KOPT-K1 (cell line): ENCODE measurements around the gene UPK2.

ENCODE experiments used
- H3K27ac ChIP-seq: fragments of 200-600 bp; sonication (generic); 2 replicates; pipeline ENCODE4 v1.5.1; 2016; ENCODE audit warnings: antibody characterized with exemption, mild to moderate bottlenecking, low read depth, low read length; ENCODE audit not compliant: poor library complexity, severe bottlenecking
- H3K36me3 ChIP-seq: fragments of 200-600 bp; sonication (generic); 2 replicates; pipeline ENCODE4 v1.5.1; 2017; ENCODE audit warnings: antibody characterized with exemption, mild to moderate bottlenecking, low read length, moderate library complexity; ENCODE audit not compliant: insufficient read depth
- H3K9me3 ChIP-seq: fragments of 200-600 bp; sonication (generic); 2 replicates; pipeline ENCODE4 v1.5.1; 2017; ENCODE audit warnings: antibody characterized with exemption, low read length, mild to moderate bottlenecking; ENCODE audit not compliant: insufficient read depth, poor library complexity, severe bottlenecking

The UPK2 gene

DNA sequence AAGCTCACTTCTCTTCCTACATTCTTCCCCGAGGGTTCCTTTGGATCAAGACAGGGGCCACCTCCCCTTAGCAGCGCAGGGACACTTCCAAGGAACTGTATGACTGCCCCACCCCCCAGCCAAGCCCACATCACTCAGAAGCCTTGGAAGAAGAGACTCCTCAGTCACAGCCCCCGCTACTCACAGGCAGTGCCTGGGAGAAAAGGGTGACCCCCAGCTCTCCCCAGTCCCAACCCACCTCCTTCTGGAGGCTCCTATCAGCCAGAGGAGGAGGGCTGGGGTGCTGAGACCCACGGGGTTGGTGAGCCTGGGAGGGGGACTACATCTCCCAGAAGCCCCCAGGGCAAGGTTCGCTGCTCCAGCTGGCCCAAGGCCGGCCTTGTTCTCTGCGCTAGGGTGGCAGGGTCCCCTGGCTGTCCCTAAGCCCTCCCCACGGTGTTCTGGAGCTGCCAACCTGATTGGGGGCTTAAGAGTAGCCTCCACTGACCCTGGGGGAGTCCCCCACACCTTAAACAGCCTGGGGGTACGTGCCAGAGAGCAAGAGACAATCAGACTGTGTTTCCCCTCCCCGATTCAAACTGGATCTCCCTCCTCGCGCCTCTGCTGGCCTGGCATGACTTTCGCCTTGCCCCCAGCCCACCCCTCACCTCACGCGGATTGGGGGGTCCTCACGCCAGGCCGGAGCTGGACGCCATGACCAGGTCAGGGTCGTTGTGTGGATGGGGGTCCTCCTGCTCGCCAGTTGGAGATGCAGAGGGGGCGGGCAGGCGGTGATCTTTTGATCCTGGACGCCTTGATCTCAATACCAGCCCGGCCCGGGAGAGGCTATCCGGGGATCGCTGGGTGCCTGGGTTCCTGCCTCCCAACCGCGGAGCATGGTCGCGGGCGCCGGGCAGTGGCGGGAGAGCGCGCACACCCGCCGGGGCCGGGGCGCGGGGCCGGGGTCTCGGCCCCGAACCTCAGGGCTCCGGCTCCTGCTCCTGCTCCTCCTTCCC, 31.2 kb upstream of the UPK2 start:
- H3K36me3 ChIP-seq: no peaks in the 10 kb centered on the region
- H3K27ac ChIP-seq: peak overlapping the region; percentile 61
- H3K9me3 ChIP-seq: no peaks in the 10 kb centered on the region

DNA sequence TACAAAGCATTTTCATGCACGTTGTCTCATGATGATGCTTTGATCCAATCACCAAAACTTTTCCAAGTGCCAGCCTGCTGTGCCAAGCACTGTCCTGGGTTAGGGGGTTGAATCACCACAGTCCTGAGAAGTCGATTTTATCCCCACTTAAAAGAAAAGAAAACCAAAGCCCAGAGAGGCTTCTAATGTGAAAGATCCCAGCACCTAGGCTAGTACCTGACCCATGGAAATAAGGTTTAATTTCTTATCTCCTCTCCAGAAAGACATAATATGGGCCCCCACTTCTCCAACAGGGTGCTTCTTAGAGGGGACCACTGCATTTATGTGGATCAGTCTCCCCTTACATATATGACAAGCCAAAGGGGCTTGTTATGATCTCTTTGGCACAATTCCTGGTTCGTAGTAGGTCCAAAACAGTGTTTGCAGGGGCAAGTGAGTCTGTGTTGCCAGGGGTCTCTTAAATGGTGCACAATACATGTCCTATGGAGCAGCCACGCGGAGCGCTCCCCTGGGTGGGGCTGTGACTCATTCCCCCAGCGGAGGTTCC, 28.5 kb upstream of the UPK2 start:
- Histone ChIP-seq H3K27ac (peak overlapping the region; percentile 69), H3K9me3 (no peaks in the 10 kb centered on the region), H3K36me3 (no peaks in the 10 kb centered on the region)

DNA sequence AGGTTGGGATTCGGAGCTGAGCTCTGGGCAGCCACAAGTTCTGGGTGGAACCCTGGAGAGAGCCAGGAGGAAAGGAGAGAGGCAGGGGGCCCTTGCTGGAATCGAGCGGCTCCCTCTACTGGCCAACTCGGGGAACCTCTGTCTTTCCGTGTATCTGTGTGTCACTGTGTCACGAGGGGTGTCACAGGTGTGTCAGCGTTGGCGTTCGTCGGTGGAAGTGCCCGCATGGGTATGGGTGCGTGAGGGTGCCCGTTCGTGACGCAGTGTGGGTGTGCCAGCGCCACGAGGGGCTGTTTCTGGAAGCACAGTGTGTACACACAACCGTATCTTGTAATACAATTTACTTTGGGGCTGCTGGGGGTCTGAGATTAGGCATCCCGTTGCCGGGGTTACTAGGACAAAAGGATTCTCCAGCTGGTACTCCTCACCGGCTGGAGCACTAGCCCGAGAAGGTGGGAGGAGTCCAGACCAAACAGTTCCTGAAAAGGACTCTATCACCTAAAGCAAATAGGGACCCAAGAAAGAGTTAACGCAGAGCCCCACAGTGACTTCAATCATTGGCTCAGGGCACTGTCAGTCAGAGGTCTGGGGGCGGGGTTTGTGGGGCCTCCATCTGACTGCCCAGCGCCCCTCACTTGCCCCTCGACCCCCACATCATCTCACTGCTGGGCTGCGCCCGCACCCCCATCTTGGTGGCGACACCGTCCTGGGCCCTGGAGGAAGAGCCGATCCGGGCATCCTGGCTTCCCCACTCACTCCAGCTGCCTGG, 27.8 kb upstream of the UPK2 start:
- Histone ChIP-seq H3K27ac (peak overlapping the region; percentile 69), H3K9me3 (no peaks in the 10 kb centered on the region), H3K36me3 (no peaks in the 10 kb centered on the region)

DNA sequence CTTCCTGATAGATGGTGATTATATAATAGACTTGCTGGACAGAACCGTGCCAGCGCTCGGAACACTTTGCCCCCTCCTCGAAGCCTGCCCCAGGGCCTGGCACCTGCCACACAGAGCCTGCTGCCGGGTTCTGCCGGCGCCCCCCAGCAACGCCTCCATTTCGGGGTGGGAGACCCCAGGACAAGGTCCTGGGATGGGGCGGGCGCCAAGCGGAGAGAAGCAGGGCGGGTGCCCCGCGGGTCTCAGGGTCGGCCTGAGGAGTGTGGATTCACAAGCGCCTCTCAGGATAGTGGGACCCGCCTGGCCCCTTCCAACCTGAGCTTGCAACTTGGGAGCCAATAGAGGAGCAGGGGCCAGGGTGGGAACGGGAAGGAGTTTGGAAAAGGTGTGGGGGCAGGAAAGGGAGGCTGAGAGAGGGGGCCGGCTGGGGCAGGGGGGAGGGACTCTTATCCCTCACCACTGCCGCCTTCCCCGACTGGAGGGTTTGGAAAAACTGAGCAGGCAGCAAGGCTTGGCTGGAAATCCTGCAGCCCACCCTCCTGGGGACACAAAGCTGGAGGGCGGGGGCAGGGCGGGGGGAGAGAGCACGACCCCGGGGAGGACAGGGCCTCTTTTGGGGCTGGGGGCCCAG, 27.1 kb upstream of the UPK2 start:
- peak overlapping the region; percentile 69 for H3K27ac ChIP-seq
- no peaks in the 10 kb centered on the region for H3K9me3 ChIP-seq
- no peaks in the 10 kb centered on the region for H3K36me3 ChIP-seq

DNA sequence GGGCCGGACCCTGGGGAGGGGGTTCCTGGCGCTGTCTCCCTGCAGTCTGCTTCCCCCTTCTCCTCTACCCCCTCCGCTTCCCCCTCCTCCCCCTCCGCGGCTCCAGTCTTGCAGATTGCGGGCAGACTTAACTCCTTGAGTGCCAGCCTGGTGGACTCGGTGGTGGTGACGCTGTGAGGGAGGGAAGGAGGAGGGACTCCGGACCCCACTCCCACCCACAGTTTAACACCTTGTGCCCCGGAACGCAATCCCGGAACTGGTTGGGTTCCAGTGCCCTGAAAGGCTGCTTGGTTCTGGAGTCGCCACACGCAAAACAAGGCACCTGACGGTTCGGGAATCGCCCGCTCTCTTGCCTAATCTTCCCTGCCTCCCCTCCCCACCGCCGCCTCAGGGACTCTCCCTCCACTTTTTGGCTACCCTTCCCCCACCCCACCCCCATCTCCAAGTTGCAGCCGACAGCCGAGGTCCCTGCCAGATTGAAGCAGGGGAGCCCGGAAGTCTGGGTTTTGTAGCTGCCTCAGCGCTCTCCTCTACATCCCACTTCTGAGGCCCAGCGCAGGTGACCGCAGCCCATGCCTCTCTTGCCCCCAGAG, 26.5 kb upstream of the UPK2 start:
- Histone ChIP-seq H3K9me3 (no peaks in the 10 kb centered on the region), H3K27ac (peak overlapping the region; percentile 69), H3K36me3 (no peaks in the 10 kb centered on the region)

DNA sequence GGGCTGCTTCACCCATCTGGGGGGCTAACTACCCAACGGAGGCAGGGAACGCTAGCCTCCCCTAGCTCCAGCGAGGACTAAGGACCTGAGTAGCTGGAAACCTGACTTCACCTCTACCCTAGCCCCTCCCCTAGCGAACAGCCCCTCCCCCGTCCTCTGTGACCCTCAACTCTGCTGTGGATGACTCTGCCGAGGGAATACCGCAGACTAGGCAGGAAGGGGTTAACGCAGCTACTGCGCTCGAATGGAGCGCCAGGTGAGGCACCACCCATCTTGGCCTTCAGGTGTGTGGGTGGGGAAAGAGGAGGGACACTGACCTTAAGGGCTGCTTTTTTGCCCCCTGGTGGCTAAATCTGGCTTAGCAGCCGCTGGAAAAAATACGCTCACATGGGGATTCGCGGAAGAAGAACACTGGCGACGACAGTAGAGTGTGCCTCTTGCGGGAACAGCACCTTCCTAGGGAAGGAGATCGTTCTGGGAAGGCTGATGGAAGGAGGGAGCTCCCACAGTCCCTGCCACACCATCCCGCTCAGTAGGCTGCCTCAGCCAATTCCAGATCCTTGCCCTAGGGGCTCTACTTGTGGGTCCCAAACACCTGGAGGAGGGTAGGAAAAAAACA, 25.9 kb upstream of the UPK2 start:
- Histone ChIP-seq H3K27ac (peak overlapping the region; percentile 69), H3K9me3 (no peaks in the 10 kb centered on the region), H3K36me3 (no peaks in the 10 kb centered on the region)

DNA sequence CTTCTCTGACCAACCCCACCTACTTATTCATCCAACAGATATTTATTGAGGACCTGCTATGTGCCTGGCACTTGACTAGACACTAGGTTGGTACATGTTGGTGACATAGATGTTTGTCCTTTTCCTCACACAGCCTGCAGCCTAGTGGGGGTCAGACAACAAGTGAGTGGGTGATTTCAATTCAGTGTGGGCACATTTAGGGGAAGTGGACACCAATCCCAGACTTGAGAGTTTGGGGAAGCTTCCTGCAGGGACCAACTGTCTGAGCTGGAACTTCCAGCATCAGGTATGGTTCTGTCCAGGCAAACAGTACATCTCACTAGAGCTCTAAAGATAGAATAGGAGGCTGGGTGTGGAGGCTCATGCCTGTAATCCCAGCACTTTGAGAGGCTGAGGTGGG, 24.5 kb upstream of the UPK2 start:
- H3K9me3 ChIP-seq: no peaks in the 10 kb centered on the region
- no peak overlapping the region for H3K27ac ChIP-seq
- H3K36me3 ChIP-seq: no peaks in the 10 kb centered on the region

DNA sequence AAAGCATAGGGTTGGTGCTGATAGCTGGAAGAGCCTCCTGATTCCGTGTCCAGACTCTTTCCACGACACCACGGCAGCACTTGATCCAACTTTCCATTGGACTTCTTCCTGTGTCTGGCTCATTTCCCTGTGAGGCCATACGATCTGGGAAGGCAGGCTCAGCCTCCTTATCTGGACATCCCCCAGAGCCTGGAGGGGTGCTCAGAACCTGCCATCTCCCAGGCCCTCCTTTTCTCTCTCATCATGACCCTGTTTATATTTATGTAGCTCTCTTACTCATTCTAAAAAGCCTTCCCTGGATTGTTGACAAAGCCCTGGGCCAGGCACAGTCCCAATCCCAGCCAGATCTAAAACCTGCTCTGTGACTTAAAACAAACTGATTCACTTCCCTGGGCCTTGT, 22.6 kb upstream of the UPK2 start:
- Histone ChIP-seq H3K36me3 (no peaks in the 10 kb centered on the region), H3K9me3 (no peaks in the 10 kb centered on the region), H3K27ac (no peak overlapping the region)

DNA sequence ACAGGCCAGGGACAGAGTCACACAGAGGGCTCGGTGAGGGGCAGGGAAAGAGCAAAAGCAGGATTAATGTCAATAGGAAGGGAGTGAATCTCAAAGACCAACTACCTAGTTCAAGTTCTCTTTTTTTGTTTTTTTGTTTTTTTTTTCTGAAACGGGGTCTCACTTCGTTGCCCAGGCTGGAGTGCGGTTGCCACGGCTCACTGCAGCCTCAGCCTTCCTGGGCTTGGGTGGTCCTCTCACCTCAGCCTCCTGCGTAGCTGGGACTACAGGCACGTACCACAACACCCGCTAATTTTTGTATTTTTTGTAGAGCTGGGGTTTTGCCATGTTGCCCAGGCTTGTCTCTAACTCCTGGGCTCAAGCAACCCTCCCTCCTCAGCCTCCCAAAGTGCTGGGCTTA, 20.7 kb upstream of the UPK2 start:
- no peaks in the 10 kb centered on the region for H3K9me3 ChIP-seq

DNA sequence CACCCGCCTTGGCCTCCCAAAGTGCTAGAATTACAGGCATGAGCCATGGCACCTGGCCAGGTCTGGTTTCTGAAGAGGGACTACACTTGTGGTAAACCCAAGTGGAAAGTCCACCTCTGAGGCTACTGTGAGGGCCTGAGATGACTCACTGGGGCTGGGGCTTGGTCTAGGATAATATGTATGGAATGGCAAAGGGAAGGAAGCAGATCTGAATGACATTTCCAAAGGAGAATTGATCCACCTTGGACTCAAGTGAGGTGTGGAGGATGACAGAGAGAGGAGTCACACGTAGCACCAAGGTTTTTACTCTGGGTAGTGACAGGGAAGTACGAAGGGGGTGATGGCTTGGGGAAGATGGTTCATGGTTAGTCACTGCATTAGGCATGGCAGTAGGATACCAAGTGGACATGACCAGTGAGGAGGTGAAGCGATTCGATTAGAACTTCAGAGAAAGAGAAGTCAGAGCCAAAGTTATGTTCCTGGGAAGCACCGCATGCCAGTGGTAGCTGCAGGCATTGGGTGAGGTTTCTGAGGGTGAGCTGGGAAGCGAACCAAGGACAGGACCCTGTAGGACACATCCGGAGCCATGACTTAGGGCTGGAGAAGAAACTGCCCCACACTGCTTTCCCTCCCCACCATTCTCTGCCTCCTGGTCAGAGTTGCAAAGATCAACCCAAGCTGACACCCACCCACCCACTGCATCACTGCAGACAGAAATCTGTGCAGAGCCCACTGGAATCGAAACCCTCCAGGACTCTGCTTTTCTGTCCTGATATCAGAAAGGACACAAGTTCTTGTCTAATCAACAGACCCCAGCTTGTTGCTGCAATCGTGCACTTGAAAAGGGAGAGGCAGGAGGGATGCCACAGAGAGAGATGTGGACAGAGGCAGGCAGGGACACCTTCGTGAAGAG, 17.4 kb upstream of the UPK2 start:
- Histone ChIP-seq H3K36me3 (no peaks in the 10 kb centered on the region), H3K27ac (no peak overlapping the region), H3K9me3 (no peaks in the 10 kb centered on the region)

More for the DNA sequence above, 20.7 kb upstream of the UPK2 start:
- Histone ChIP-seq H3K36me3 (no peaks in the 10 kb centered on the region), H3K27ac (no peak overlapping the region)

DNA sequence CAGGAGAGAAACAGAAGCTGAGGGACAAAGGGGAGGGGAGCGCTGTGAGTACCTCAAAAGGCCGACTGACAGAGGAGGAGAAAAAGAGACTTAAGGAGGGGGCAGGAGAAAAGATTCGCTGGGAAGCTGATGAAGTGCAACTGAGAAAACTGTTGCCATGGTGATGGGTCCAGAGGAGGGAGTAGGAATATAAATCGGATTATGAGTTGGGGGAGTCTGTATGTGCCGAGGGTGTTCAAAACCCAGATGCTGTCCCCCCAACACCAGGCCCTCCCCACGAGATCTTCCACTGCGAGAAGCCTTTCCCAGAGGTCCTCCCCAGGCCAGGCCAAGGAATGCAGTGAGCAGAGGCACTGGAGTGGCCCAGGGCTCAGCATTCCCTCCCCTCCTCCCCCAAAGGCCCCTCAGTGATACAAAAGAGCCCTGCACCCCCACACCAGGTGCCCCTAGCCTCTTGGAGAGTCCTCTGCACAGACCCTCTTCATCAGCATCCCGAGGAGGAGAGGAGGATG, 16.6 kb upstream of the UPK2 start:
- H3K27ac ChIP-seq: peak overlapping the region; percentile 71
- H3K36me3 ChIP-seq: no peaks in the 10 kb centered on the region
- no peaks in the 10 kb centered on the region for H3K9me3 ChIP-seq

DNA sequence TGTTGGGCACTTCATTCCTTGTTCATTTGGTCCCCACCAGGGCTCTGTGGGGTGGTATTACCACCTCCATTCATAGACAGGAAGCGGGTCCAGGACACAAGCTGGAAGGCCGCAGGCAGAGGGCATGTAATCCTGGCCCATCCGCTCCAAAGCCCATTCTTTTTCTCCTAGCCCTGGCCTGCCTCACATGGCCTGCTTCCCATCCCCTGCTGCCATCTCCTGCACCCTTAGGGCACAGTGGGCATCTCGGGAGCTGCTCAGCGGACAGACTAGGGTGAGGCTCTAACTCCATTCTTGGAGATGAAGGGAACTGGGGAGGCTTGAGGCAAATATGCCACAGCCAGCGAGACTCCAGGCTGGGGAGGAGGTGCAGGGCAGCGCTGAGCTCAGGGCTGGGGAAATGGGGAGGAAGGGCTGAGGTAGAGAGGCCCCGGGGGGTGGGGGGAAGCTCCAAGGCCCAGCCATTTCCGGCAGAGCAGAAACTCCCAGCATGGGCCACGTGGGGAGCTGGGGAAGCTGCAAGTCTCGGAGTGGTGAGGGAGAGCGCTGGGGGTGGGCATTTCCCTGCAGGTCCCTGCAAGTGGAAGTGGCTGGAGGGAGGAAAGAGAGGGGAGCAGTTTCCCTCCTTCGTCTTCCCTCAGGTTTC, 16.0 kb upstream of the UPK2 start:
- no peaks in the 10 kb centered on the region for H3K36me3 ChIP-seq
- H3K27ac ChIP-seq: peak overlapping the region; percentile 71
- no peaks in the 10 kb centered on the region for H3K9me3 ChIP-seq

DNA sequence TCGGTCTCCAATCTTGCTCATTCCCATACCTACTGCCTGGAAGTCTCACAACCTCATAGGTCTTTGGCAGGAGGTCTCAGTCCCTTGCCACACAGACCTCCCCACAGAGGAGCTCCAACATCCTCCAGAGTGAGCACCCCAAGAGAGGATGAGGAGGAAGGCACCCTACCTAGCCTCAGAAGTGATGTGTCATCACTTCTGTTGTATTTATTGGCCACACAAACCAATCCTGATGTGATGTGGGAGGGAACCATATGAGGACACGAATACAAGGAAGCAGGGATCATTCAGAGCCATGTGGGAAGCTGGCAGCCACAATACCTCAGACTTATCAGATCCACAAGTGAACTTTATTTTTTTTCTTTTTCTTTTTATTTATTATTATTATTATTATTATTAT, 9.0 kb upstream of the UPK2 start:
- no peak overlapping the region for H3K27ac ChIP-seq
- no peaks in the 10 kb centered on the region for H3K36me3 ChIP-seq
- no peaks in the 10 kb centered on the region for H3K9me3 ChIP-seq
